Hypothalamus (tissue), 51 donors: Measurements from ENCODE around the gene ALAS1.

Experiments used
- DNase-seq, 51 donors: peaks; one replicate each; lab custom pipeline; 2025; lab: John Stamatoyannopoulos, UW

The ALAS1 gene

GRCh38 chr3:52232279-52233107 lies 34.5 kb downstream of the ALAS1 start:
- no peak for DNase-seq

- no peak for DNase-seq
Measured at GRCh38 chr3:52233108-52233591, 35.2 kb downstream of the ALAS1 start.

GRCh38 chr3:52233968-52234367 lies 36.0 kb downstream of the ALAS1 start:
- peak in 26 of 51 donors; percentile 14 to 66 (median 42) for DNase-seq

GRCh38 chr3:52234516-52235447 lies 36.8 kb downstream of the ALAS1 start:
- no peak for DNase-seq

- no peak for DNase-seq
Measured at GRCh38 chr3:52236424-52236886, 38.5 kb downstream of the ALAS1 start.

- no peak for DNase-seq
Measured at GRCh38 chr3:52237006-52237656, 39.2 kb downstream of the ALAS1 start.

GRCh38 chr3:52237657-52238172 lies 39.8 kb downstream of the ALAS1 start:
- peak in 39 of 51 donors; percentile 16 to 81 (median 62) for DNase-seq

GRCh38 chr3:52238193-52238760 lies 40.3 kb downstream of the ALAS1 start:
- DNase-seq = peak in 1 of 51 donors; percentile 54

GRCh38 chr3:52238761-52239701 lies 41.1 kb downstream of the ALAS1 start, which contains the start of gene TWF2:
Gene TWF2, minus strand, starts transcription at chr3:52239158. Its CDS starts 142 bp downstream, at chr3:52239016.
- peak in 46 of 51 donors; percentile 36 to 88 (median 68) for DNase-seq

GRCh38 chr3:52240059-52240885 lies 42.3 kb downstream of the ALAS1 start:
- DNase-seq = peak in 25 of 51 donors; percentile 16 to 74 (median 44)

GRCh38 chr3:52240886-52241370 lies 43.0 kb downstream of the ALAS1 start:
- no peak for DNase-seq

GRCh38 chr3:52242039-52242438 lies 44.1 kb downstream of the ALAS1 start:
- DNase-seq = no peak

- peak in 4 of 51 donors; percentile 13 to 24 (median 18) for DNase-seq
Measured at GRCh38 chr3:52243791-52244628, 46.0 kb downstream of the ALAS1 start.

- peak in 5 of 51 donors; percentile 27 to 48 (median 32) for DNase-seq
Measured at GRCh38 chr3:52245322-52246263, 47.6 kb downstream of the ALAS1 start, which contains the start of gene PPM1M. Gene PPM1M, plus strand, starts transcription at chr3:52245759. Its CDS starts 66 bp downstream, at chr3:52245825.

- no peak for DNase-seq
Measured at GRCh38 chr3:52246264-52246620, 48.3 kb downstream of the ALAS1 start.
